Gastroesophageal sphincter (tissue), 3 donors: ENCODE measurements around the gene OR6B3.

Source experiments
- CTCF ChIP-seq, 4 experiments: fragments of 200-600 bp in 2 of 4; fragments of 450-650 bp in 2 of 4; sonication (generic) in 1 of 4; IDR thresholded peaks; one replicate each; pipeline ENCODE4 v1.5.1; 2017 to 2019; ENCODE audit warnings: antibody characterized with exemption in 4 of 4, mild to moderate bottlenecking in 2 of 4, moderate library complexity in 2 of 4
- EP300 ChIP-seq: sonication (generic); formaldehyde crosslinking; IDR thresholded peaks from one replicate; pipeline ENCODE4 v1.6.1; 2017; ENCODE audit warnings: antibody characterized with exemption, mild to moderate bottlenecking
- POLR2A ChIP-seq, 2 donors: fragments of 450-650 bp; IDR thresholded peaks; one replicate each; pipeline ENCODE4 v1.6.1; 2017; ENCODE audit warnings: antibody characterized with exemption in 2 of 2, mild to moderate bottlenecking in 2 of 2, moderate library complexity in 1 of 2
- POLR2AphosphoS5 ChIP-seq: sonication (generic); formaldehyde crosslinking; IDR thresholded peaks from one replicate; pipeline ENCODE4 v1.6.1; 2017; ENCODE audit warnings: antibody characterized with exemption

DNA sequence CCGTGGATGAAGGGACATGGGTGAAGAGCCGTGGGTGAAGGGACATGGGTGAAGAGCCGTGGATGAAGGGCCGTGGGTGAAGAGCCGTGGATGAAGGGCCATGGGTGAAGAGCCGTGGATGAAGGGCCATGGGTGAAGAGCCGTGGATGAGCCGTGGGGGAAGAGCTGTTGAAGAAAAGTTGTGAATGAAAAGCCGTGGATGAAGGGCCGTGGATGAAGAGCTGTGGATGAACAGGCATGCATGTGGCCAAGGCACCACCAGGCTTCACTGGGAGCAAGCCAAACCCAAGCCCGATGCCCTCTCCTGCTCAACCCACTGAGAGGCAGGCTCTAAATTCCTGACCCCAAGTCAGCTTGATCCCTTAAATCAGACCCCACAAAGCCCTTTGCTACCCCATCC is 10.6 kb downstream of the OR6B3 start:
- TF ChIP-seq EP300 = no peak
- TF ChIP-seq CTCF (IDR thresholded peaks at IDR 0.05) = no peak
- no peak for TF ChIP-seq POLR2A (IDR thresholded peaks at IDR 0.05)
- TF ChIP-seq POLR2AphosphoS5 = no peak
